ENCODE measurements around the gene TUSC2.

DNA sequence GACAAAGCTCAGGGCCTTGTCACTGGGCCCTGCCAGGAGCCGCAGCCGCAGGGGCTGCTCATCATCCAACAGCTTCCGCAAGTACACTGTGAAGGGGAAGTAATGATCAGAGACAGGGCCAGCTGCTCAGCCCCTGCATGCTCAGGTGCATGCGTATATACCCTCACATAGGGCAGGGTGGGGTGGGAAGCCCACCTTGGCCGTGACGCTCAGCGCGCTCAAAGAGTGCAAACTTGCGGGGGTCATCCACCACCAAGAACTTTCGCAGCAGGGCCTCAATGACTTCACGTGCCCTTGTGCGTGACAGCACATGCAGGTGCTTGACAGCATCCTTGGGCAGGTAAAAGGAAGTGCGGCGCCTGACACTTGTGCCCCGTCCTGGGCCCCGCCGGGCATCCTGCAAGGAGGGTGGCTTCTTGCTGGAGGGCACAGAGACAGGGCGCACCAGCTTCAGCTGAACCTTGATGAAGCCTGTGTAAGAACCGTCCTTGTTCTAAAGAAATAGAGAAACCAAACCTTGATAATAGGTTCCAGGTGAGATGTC, 3.4 kb upstream of the TUSC2 start:
- no peak for TF ChIP-seq ZSCAN29 (IDR thresholded peaks at IDR 0.05)
- no peak for TF ChIP-seq CTCF (IDR thresholded peaks at IDR 0.05 in 2 of 3, conservative IDR thresholded peaks at IDR 0.05 in 1 of 3; ENCODE audit: control insufficient read depth in 2 of 3, extremely low read depth in 1 of 3, insufficient read depth in 1 of 3, low read depth in 3 of 3, low read length in 3 of 3)
- TF ChIP-seq, protein P1, sequence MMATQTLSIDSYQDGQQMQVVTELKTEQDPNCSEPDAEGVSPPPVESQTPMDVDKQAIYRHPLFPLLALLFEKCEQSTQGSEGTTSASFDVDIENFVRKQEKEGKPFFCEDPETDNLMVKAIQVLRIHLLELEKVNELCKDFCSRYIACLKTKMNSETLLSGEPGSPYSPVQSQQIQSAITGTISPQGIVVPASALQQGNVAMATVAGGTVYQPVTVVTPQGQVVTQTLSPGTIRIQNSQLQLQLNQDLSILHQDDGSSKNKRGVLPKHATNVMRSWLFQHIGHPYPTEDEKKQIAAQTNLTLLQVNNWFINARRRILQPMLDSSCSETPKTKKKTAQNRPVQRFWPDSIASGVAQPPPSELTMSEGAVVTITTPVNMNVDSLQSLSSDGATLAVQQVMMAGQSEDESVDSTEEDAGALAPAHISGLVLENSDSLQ (IDR thresholded peaks at IDR 0.05) = no peak
- TF ChIP-seq, protein P2, sequence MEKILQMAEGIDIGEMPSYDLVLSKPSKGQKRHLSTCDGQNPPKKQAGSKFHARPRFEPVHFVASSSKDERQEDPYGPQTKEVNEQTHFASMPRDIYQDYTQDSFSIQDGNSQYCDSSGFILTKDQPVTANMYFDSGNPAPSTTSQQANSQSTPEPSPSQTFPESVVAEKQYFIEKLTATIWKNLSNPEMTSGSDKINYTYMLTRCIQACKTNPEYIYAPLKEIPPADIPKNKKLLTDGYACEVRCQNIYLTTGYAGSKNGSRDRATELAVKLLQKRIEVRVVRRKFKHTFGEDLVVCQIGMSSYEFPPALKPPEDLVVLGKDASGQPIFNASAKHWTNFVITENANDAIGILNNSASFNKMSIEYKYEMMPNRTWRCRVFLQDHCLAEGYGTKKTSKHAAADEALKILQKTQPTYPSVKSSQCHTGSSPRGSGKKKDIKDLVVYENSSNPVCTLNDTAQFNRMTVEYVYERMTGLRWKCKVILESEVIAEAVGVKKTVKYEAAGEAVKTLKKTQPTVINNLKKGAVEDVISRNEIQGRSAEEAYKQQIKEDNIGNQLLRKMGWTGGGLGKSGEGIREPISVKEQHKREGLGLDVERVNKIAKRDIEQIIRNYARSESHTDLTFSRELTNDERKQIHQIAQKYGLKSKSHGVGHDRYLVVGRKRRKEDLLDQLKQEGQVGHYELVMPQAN (conservative IDR thresholded peaks at IDR 0.05) = no peak
- TF ChIP-seq POLR2A (IDR thresholded peaks at IDR 0.05; ENCODE audit: low read depth, low read length) = no peak
- TF ChIP-seq CREB1 (IDR thresholded peaks at IDR 0.05; ENCODE audit: low read depth) = no peak
- TF ChIP-seq FOS (IDR thresholded peaks at IDR 0.05; ENCODE audit: borderline replicate concordance, extremely low read depth, insufficient read length) = no peak
- no peak for TF ChIP-seq EZH2 (IDR thresholded peaks at IDR 0.05; ENCODE audit: borderline replicate concordance, control insufficient read depth, low read depth, low read length)
